WTC11 (cell line): ENCODE data around the gene DNASE1L3. TPM values are rescaled to one million over a fixed set of nuclear protein-coding genes. Genes with fewer than 3 reads are reported as not detected.

ENCODE experiments used
- ATAC-seq: fragments of 200-7000 bp; cut with Tn5 transposase; 2 replicates; pipeline ENCODE4 v1.10.0; 2021; ENCODE audit warnings: mild to moderate bottlenecking, moderate library complexity
- CTCF ChIA-PET: fragments of 300-600 bp; sonication (Branson Sonifier 250); formaldehyde crosslinking; loops from one replicate; lab custom pipeline; 2021; ENCODE audit warnings: antibody characterized with exemption; lab: Charles Lee
- POLR2A ChIA-PET: fragments of 350-600 bp; sonication (Branson Sonifier 250); formaldehyde crosslinking; loops from one replicate; lab custom pipeline; 2021; ENCODE audit warnings: antibody characterized with exemption; lab: Charles Lee
- DNase-seq: peaks from one replicate; pipeline ENCODE4 v3.0.0; 2021; ENCODE audit warnings: low spot score
- H3K27ac Mint-ChIP-seq: 2 replicates; pipeline ENCODE4 v1.8.0; 2021; ENCODE audit warnings: mixed read lengths
- H3K27me3 Mint-ChIP-seq: 2 replicates; pipeline ENCODE4 v1.8.0; 2021; ENCODE audit warnings: low read depth, mild to moderate bottlenecking, moderate library complexity, mixed read lengths
- H3K36me3 Mint-ChIP-seq: 2 replicates; pipeline ENCODE4 v1.8.0; 2021; ENCODE audit warnings: mixed read lengths
- H3K4me1 Mint-ChIP-seq: 2 replicates; pipeline ENCODE4 v1.8.0; 2022; ENCODE audit warnings: mixed read lengths
- H3K4me3 Mint-ChIP-seq: 2 replicates; pipeline ENCODE4 v1.8.0; 2021; ENCODE audit warnings: mild to moderate bottlenecking, moderate library complexity, mixed read lengths
- H3K9me3 Mint-ChIP-seq: 2 replicates; pipeline ENCODE4 v1.8.0; 2021; ENCODE audit warnings: mixed read lengths
- ESRRA ChIP-seq: sonication (generic); formaldehyde crosslinking; IDR thresholded peaks from 2 replicates; pipeline ENCODE4 v1.8.1; 2022; ENCODE audit warnings: mild to moderate bottlenecking, missing genetic modification reagents, borderline replicate concordance
- GTF2I ChIP-seq: fragments of 250-450 bp; sonication (Bioruptor Pico); conservative IDR thresholded peaks from 2 replicates; pipeline ENCODE4 v1.4.0; 2021; ENCODE audit warnings: mild to moderate bottlenecking
- KAT7 ChIP-seq: sonication (generic); formaldehyde crosslinking; IDR thresholded peaks from 2 replicates; pipeline ENCODE4 v1.8.1; 2023; ENCODE audit warnings: missing genetic modification reagents, mild to moderate bottlenecking, borderline replicate concordance
- NFE2L1 ChIP-seq: sonication (generic); formaldehyde crosslinking; IDR thresholded peaks from 2 replicates; pipeline ENCODE4 v1.8.1; 2023; ENCODE audit warnings: missing genetic modification reagents
- NR1H2 ChIP-seq: sonication (generic); formaldehyde crosslinking; IDR thresholded peaks from 2 replicates; pipeline ENCODE4 v1.9.0; 2021; ENCODE audit warnings: mild to moderate bottlenecking, moderate library complexity, missing genetic modification reagents
- SMAD4 ChIP-seq: sonication (generic); formaldehyde crosslinking; IDR thresholded peaks from 2 replicates; pipeline ENCODE4 v1.8.0; 2022; ENCODE audit warnings: mild to moderate bottlenecking, missing genetic modification reagents
- SOX15 ChIP-seq: fragments of 250-450 bp; sonication (Bioruptor Pico); IDR thresholded peaks from 2 replicates; pipeline ENCODE4 v1.9.0; 2021; ENCODE audit warnings: mild to moderate bottlenecking
- TEAD4 ChIP-seq: sonication (generic); formaldehyde crosslinking; IDR thresholded peaks from 2 replicates; pipeline ENCODE4 v1.8.0; 2022; ENCODE audit warnings: mild to moderate bottlenecking, missing genetic modification reagents
- ZNF416 ChIP-seq: fragments of 250-450 bp; sonication (Bioruptor Pico); IDR thresholded peaks from 2 replicates; pipeline ENCODE4 v1.9.0; 2021; ENCODE audit warnings: mild to moderate bottlenecking, inconsistent platforms
- ZNF423 ChIP-seq: fragments of 250-450 bp; sonication (Bioruptor Pico); IDR thresholded peaks from 2 replicates; pipeline ENCODE4 v2.1.2; 2022; ENCODE audit warnings: mild to moderate bottlenecking, moderate library complexity
- total RNA-seq: library from RNA; stranded (reverse); gene quantifications from 3 replicates; pipeline ENCODE4 v1.2.3, GENCODE V29; 2021
- TF ChIP-seq, protein P1 (sequence below): sonication (generic); formaldehyde crosslinking; conservative IDR thresholded peaks from 2 replicates; pipeline ENCODE4 v1.8.1; 2022; ENCODE audit warnings: mild to moderate bottlenecking, missing genetic modification reagents
- TF ChIP-seq, protein P2 (sequence below): sonication (generic); formaldehyde crosslinking; IDR thresholded peaks from 2 replicates; pipeline ENCODE4 v1.8.1; 2022; ENCODE audit warnings: missing genetic modification reagents, borderline replicate concordance
- TF ChIP-seq, protein P3 (sequence below): sonication (generic); formaldehyde crosslinking; IDR thresholded peaks from 2 replicates; pipeline ENCODE4 v1.8.0; 2022; ENCODE audit warnings: mild to moderate bottlenecking, missing genetic modification reagents
- TF ChIP-seq, protein P4 (sequence below): sonication (generic); formaldehyde crosslinking; IDR thresholded peaks from 2 replicates; pipeline ENCODE4 v1.8.0; 2023; ENCODE audit warnings: mild to moderate bottlenecking, missing genetic modification reagents
- TF ChIP-seq, protein P5 (sequence below): sonication (generic); formaldehyde crosslinking; IDR thresholded peaks from 2 replicates; pipeline ENCODE4 v1.8.1; 2022; ENCODE audit warnings: mild to moderate bottlenecking, moderate library complexity, missing genetic modification reagents
- TF ChIP-seq, protein P6 (sequence below): fragments of 200-600 bp; IDR thresholded peaks from 2 replicates; pipeline ENCODE4 v1.8.0; 2022; ENCODE audit warnings: antibody characterized with exemption
- TF ChIP-seq, protein P7 (sequence below): fragments of 250-450 bp; sonication (Bioruptor Pico); IDR thresholded peaks from 2 replicates; pipeline ENCODE4 v1.8.0; 2021; ENCODE audit warnings: mild to moderate bottlenecking
- TF ChIP-seq, protein P8 (sequence below): sonication (generic); formaldehyde crosslinking; IDR thresholded peaks from 2 replicates; pipeline ENCODE4 v1.8.1; 2022; ENCODE audit warnings: low read depth, missing genetic modification reagents, borderline replicate concordance

The DNASE1L3 gene
- total RNA-seq, 1 experiment from 2014 or later, result not detected

DNA sequence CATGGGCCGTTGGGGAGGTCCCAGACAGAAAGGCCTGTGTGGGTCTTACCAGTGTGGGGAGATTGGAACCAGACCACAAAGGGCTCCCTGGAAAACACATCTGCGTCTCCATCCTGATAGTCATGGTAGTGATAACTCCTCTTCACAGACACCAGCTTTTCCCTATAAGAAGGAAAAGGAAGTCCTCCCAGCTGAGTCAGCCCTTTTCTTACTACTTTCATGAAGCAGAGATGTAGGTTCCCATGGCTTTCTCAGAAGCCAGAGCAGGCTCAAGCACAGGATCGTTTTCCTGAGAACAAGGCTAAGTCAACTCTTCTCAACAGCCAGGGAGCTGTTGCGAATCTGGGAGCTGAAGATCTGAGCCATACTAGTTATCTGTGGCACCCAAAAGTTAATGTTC, 6.1 kb downstream of the DNASE1L3 start:
- H3K4me1 Mint-ChIP-seq, result no peaks in the 10 kb centered on the region
- H3K4me3 Mint-ChIP-seq, result no peak overlapping the region
- DNase-seq (no peak), ATAC-seq (no peak)
- POLR2A ChIA-PET, result no interaction called here
- no peaks in the 10 kb centered on the region for H3K36me3 Mint-ChIP-seq
- H3K9me3 Mint-ChIP-seq, result peaks cover 7% of the 10 kb centered on the region; the same call in 1 of the 2 replicates
- no peaks in the 10 kb centered on the region; the same call in 1 of the 2 replicates for H3K27me3 Mint-ChIP-seq
- TF ChIP-seq, protein P1, sequence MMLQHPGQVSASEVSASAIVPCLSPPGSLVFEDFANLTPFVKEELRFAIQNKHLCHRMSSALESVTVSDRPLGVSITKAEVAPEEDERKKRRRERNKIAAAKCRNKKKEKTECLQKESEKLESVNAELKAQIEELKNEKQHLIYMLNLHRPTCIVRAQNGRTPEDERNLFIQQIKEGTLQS, result no peak
- TF ChIP-seq, protein P2, sequence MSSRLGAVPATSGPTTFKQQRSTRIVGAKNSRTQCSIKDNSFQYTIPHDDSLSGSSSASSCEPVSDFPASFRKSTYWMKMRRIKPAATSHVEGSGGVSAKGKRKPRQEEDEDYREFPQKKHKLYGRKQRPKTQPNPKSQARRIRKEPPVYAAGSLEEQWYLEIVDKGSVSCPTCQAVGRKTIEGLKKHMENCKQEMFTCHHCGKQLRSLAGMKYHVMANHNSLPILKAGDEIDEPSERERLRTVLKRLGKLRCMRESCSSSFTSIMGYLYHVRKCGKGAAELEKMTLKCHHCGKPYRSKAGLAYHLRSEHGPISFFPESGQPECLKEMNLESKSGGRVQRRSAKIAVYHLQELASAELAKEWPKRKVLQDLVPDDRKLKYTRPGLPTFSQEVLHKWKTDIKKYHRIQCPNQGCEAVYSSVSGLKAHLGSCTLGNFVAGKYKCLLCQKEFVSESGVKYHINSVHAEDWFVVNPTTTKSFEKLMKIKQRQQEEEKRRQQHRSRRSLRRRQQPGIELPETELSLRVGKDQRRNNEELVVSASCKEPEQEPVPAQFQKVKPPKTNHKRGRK, result no peak
- TF ChIP-seq, protein P3, sequence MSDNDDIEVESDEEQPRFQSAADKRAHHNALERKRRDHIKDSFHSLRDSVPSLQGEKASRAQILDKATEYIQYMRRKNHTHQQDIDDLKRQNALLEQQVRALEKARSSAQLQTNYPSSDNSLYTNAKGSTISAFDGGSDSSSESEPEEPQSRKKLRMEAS (CRISPR knock-in tag), result no peak
- TF ChIP-seq, protein P4, sequence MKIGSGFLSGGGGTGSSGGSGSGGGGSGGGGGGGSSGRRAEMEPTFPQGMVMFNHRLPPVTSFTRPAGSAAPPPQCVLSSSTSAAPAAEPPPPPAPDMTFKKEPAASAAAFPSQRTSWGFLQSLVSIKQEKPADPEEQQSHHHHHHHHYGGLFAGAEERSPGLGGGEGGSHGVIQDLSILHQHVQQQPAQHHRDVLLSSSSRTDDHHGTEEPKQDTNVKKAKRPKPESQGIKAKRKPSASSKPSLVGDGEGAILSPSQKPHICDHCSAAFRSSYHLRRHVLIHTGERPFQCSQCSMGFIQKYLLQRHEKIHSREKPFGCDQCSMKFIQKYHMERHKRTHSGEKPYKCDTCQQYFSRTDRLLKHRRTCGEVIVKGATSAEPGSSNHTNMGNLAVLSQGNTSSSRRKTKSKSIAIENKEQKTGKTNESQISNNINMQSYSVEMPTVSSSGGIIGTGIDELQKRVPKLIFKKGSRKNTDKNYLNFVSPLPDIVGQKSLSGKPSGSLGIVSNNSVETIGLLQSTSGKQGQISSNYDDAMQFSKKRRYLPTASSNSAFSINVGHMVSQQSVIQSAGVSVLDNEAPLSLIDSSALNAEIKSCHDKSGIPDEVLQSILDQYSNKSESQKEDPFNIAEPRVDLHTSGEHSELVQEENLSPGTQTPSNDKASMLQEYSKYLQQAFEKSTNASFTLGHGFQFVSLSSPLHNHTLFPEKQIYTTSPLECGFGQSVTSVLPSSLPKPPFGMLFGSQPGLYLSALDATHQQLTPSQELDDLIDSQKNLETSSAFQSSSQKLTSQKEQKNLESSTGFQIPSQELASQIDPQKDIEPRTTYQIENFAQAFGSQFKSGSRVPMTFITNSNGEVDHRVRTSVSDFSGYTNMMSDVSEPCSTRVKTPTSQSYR (CRISPR knock-in tag), result no peak
- TF ChIP-seq SMAD4 (CRISPR knock-in tag) (no peak), ESRRA (CRISPR knock-in tag) (no peak), SOX15 (CRISPR knock-in tag) (no peak), TEAD4 (CRISPR knock-in tag) (no peak), ZNF423 (CRISPR knock-in tag) (no peak), NFE2L1 (CRISPR knock-in tag) (no peak), NR1H2 (no peak), ZNF416 (CRISPR knock-in tag) (no peak), GTF2I (CRISPR knock-in tag) (no peak), KAT7 (no peak)
- TF ChIP-seq, protein P5, sequence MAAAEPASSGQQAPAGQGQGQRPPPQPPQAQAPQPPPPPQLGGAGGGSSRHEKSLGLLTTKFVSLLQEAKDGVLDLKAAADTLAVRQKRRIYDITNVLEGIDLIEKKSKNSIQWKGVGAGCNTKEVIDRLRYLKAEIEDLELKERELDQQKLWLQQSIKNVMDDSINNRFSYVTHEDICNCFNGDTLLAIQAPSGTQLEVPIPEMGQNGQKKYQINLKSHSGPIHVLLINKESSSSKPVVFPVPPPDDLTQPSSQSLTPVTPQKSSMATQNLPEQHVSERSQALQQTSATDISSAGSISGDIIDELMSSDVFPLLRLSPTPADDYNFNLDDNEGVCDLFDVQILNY (CRISPR knock-in tag), result no peak
- TF ChIP-seq, protein P6, sequence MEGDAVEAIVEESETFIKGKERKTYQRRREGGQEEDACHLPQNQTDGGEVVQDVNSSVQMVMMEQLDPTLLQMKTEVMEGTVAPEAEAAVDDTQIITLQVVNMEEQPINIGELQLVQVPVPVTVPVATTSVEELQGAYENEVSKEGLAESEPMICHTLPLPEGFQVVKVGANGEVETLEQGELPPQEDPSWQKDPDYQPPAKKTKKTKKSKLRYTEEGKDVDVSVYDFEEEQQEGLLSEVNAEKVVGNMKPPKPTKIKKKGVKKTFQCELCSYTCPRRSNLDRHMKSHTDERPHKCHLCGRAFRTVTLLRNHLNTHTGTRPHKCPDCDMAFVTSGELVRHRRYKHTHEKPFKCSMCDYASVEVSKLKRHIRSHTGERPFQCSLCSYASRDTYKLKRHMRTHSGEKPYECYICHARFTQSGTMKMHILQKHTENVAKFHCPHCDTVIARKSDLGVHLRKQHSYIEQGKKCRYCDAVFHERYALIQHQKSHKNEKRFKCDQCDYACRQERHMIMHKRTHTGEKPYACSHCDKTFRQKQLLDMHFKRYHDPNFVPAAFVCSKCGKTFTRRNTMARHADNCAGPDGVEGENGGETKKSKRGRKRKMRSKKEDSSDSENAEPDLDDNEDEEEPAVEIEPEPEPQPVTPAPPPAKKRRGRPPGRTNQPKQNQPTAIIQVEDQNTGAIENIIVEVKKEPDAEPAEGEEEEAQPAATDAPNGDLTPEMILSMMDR, result no peak
- TF ChIP-seq, protein P7, sequence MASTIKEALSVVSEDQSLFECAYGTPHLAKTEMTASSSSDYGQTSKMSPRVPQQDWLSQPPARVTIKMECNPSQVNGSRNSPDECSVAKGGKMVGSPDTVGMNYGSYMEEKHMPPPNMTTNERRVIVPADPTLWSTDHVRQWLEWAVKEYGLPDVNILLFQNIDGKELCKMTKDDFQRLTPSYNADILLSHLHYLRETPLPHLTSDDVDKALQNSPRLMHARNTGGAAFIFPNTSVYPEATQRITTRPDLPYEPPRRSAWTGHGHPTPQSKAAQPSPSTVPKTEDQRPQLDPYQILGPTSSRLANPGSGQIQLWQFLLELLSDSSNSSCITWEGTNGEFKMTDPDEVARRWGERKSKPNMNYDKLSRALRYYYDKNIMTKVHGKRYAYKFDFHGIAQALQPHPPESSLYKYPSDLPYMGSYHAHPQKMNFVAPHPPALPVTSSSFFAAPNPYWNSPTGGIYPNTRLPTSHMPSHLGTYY (CRISPR knock-in tag), result no peak
- TF ChIP-seq, protein P8, sequence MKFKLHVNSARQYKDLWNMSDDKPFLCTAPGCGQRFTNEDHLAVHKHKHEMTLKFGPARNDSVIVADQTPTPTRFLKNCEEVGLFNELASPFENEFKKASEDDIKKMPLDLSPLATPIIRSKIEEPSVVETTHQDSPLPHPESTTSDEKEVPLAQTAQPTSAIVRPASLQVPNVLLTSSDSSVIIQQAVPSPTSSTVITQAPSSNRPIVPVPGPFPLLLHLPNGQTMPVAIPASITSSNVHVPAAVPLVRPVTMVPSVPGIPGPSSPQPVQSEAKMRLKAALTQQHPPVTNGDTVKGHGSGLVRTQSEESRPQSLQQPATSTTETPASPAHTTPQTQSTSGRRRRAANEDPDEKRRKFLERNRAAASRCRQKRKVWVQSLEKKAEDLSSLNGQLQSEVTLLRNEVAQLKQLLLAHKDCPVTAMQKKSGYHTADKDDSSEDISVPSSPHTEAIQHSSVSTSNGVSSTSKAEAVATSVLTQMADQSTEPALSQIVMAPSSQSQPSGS (CRISPR knock-in tag), result no peak
- CTCF ChIA-PET, result interaction anchor here (1.1 kb wide), 2 partner anchors 16 to 27 kb away, joined by 4 to 6 read pairs; no protein-coding TSS in a partner anchor
- no peak overlapping the region for H3K27ac Mint-ChIP-seq
